GM21528 (cell line): ENCODE results near the gene PCNX2.
"Not testable (repeated sequence)": the region's sequence is repeated elsewhere in the genome, so short reads cannot be mapped to it uniquely, and the experiment has no call there.

Experiments used
- ATAC-seq: cut with Tn5 transposase; IDR thresholded peaks from one replicate; pipeline ENCODE4 v1.9.1; 2021; ENCODE audit warnings: mild to moderate bottlenecking, moderate library complexity; ENCODE audit not compliant: unreplicated experiment, low FRiP score

The PCNX2 gene

GRCh38 chr1:233080827-233081226, 214.7 kb downstream of the PCNX2 start:
- not testable (repeated sequence) for ATAC-seq

DNA sequence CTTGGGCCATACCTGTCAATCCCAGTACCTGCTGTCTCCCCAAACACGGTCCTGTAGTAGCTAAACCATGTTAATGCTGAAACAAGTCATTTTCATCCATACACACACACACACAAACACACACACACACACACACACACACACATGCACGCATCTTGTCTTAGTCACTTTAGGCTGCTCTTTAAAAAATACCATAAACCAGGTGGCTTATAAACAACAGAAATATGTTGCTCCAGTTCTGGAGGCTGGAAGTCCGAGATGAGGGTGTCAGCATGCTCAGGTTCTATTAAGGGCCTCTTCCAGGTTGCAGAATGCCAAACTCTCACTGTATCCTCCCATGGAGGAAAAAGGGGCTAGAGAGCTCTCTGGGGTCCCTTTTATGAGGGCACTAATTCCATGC, 215.2 kb downstream of the PCNX2 start:
- ATAC-seq: no peak

DNA sequence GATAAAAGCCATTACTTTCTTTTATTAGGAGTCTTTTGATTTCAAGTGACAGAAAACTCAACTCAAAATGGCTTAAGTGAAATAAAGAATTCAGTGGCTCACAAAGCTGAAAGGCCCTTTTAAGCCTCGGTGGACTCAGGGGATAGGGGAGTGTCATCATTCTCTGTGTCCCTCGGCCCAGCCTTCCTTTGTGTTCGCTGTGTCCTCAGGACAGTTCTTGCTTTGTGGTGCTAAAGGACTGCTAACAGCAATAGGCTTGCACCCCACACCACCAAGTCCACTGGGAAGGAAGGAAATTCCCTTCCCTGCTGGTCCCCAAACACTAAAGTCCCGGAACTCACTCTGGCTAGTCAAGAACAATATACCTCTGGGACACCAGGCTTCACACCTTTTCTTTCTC, 216.0 kb downstream of the PCNX2 start:
- ATAC-seq: no peak

GRCh38 chr1:233078396-233078795, 217.1 kb downstream of the PCNX2 start:
- no peak for ATAC-seq

- no peak for ATAC-seq
Measured at GRCh38 chr1:233075915-233076295, 219.6 kb downstream of the PCNX2 start.

- no peak for ATAC-seq
Measured at GRCh38 chr1:233066087-233066486, 229.4 kb downstream of the PCNX2 start.

GRCh38 chr1:233065685-233066084, 229.8 kb downstream of the PCNX2 start:
- ATAC-seq: no peak

DNA sequence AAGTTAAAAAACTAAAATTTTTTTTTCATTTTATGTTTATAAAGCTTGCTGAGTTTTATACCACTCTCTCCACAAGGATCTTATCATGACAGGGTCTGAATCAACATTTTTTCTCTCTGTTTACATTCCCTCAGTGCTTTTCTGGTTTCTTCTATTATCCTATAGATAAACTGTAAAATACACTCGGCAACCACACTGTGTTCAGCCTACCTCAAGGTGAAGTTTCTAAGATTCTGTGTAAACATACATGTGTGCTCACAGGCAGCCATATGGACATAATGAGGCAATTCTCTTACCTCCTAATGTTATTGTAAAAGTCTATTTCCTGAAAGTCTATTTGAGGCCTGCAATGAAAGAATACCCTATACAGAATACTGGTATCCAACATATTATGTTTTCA, 230.5 kb downstream of the PCNX2 start:
- no peak for ATAC-seq

DNA sequence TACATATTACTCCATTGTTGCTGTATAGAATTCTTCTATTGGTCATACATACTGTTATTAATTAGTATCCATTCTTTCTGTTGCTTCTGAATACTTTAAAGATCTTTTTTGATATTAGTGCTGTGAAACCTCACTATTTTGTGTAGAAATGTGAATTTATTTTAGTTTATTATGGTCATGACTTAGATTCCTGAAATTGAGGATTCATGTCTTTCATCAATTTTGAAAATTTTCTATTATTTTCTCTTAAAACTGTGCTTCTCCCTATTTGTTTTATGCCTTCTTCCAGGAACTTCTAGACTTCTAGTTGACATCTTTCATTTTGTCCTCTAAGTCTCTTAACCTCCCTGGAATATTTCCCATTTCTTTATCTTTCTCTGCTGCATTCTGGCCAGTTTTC, 232.1 kb downstream of the PCNX2 start:
- no peak for ATAC-seq

- ATAC-seq: no peak
Measured at GRCh38 chr1:233061265-233061664, 234.3 kb downstream of the PCNX2 start.

GRCh38 chr1:233060461-233060994, 235.0 kb downstream of the PCNX2 start:
- no peak for ATAC-seq

DNA sequence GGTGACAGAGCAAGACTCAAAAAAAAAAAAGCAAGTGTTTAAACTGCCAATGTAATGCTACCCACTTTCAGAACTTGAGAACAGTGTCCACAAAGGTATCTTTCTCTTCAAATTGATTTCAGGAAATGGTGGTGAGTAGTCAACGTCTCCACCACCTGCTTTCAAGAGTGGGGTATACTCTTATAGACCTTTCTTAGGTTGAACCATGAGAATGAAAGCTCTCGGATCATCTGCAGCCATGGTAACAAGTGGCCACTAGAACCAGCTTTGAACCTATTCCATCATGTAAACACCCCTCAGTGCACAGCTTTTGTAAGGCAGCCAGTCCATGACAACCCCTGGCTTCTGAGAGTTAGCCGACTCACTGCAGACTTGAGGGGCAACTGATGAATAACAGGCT, 237.7 kb downstream of the PCNX2 start:
- ATAC-seq: no peak

- no peak for ATAC-seq
Measured at GRCh38 chr1:233055879-233056641, 239.5 kb downstream of the PCNX2 start.

- ATAC-seq: no peak
Measured at GRCh38 chr1:233045588-233045987, 249.9 kb downstream of the PCNX2 start.

- ATAC-seq: no peak
Measured at GRCh38 chr1:233042834-233043233, 252.7 kb downstream of the PCNX2 start.

GRCh38 chr1:233040494-233040893, 255.0 kb downstream of the PCNX2 start:
- ATAC-seq: no peak

DNA sequence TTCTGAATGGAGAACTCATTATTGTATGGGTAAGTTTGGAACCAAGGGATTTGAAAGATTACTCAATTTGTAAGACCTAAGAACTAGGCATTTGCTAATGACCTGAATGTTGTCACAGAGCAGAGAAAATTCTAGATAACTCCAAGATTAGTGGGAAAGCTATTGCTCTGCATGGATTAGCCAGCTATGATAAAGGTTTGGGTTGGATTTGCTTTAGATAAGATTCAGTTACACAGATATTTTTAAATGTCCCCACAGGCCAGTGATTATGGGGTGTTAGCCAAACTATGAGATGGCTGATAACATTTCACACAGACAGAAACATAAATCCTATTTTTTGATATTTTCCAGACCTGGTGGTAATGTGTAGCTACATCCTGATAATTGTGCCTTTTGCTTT, 256.9 kb downstream of the PCNX2 start:
- no peak for ATAC-seq

- ATAC-seq: no peak
Measured at GRCh38 chr1:233037843-233038242, 257.7 kb downstream of the PCNX2 start.

DNA sequence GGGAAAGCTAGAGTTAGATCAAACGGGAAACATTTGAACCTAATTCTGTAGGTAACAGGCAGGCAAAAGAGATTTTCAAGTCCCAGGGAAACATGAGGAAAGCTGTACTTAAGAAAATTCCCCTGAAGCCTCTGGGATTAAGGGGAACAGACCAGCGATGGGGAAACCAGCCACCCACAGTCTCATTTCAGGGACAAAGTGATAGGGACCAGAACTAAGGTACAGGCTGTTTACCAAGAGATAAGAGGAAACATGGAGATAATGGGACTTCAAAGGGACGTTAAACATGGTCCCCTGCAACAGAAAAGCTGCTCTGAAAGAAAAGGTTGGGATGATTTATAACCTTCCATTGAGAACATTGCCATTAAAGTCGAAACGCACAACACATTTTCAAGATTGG, 260.7 kb downstream of the PCNX2 start:
- no peak for ATAC-seq

DNA sequence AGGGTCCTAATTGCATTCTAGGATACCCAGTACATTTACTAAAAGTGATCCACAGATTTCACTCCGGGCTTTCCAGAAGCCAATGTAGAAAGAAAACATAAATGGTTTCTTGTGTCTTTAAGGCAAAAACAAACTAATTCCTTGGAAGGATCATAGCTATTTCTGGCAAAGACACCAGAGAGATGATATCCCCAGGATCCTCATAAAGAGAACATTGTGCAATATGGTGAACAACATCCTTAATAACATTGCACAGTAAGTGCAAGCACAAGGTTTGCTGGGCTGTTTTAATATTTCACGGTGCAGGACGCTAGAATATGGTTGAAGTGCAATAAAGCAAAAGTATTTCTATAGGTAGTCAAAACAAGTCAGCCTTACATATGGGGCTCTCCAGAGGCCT, 262.2 kb downstream of the PCNX2 start:
- ATAC-seq: no peak

DNA sequence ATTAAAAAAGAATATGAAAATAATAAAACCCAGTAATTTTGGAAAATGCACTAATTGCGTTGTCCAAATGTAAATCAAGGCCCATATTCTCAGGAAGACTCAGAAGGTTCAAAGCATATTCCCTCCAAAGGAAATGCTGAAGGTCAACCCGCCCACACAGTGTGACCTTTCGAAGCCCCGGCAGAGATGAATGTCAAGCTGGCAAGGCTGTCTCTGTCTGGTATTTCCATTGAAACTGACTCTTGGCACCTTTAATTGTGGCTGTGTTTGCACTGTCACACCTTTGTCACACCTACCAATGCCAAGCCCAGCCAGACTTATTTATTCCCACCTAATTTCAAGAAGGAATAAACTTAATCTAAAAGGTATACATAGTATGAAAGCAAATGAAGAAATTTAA, 262.6 kb downstream of the PCNX2 start:
- ATAC-seq: no peak

DNA sequence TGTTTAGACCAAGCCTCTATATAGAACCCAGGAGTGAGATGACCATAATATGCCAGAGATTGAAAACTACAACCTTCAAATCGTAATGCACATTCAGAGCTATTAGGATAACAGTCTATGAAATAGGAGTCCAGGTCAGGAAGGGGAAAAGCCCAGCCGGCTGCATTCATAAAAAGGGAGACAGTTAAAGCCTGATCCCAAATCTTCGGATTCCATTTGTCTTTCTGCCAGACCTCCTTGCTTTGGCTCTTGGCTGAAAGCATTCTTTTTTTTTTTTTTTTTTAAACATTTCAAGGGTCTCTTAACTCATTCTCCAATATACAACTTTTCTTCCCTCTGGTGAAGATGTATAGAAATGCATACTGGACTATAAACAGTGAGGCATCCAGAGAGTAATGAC, 264.0 kb downstream of the PCNX2 start:
- no peak for ATAC-seq

GRCh38 chr1:233027046-233027445, 268.5 kb downstream of the PCNX2 start:
- no peak for ATAC-seq
